ENCODE results near the gene HTR1B. TPM values are rescaled to one million over a fixed set of nuclear protein-coding genes. Genes with fewer than 3 reads are reported as not detected.

The HTR1B gene
- total and polyA plus RNA-seq, 2 donors from 2014 or later, result 0.26 to 1.9 TPM

- FAIRE-seq (no peak), DNase-seq (no peak)
- Histone ChIP-seq H3K27ac (ENCODE audit: low read depth in 2 of 2, low read length in 2 of 2) (no peak overlapping the region), H3K9ac (ENCODE audit: low read length in 3 of 3) (no peak overlapping the region), H3K36me3 (ENCODE audit: control insufficient read depth in 2 of 3, insufficient read depth in 3 of 3, low read length in 3 of 3) (no peaks in the 10 kb centered on the region), H3K4me1 (ENCODE audit: control insufficient read depth in 2 of 3, insufficient read depth in 2 of 3, low read depth in 1 of 3, low read length in 3 of 3) (no peaks in the 10 kb centered on the region), H3K4me3 (ENCODE audit: low read length in 3 of 3) (no peak overlapping the region), H3K27me3 (ENCODE audit: control insufficient read depth, insufficient read depth, low read length) (no peaks in the 10 kb centered on the region), H3K9me3 (ENCODE audit: control insufficient read depth in 2 of 3, insufficient read depth in 1 of 3, low read length in 3 of 3) (no peaks in the 10 kb centered on the region)
- intact Hi-C loops (cut with DNase I), result no loop called here
- TF ChIP-seq CTCF (IDR thresholded peaks at IDR 0.05; ENCODE audit: borderline replicate concordance, extremely low read depth, insufficient read depth), result no peak
Measured at GRCh38 chr6:77451466-77451865, 11.8 kb downstream of the HTR1B start.

DNA sequence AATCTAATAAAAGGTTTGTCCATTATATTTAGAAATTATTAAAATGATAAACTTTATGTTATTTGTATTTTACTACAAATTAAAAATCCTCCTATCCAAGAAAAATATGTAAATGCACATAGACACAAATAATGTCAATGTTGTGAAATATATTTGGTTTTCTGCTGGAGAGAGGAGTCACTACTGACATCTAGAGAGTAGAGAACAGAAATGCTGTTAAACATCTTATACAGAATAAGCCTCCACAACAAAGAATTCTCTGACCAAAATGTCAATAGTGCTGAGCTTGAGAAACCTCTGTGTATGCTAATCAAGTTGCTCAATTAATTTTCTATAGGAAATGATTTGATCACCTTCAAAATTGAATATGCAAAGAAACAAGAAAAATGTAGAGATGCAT, 12.4 kb downstream of the HTR1B start:
- H3K27ac ChIP-seq (ENCODE audit: low read depth in 2 of 2, low read length in 2 of 2), result no peak overlapping the region
- intact Hi-C loops (cut with DNase I), result no loop called here
- TF ChIP-seq CTCF (IDR thresholded peaks at IDR 0.05; ENCODE audit: borderline replicate concordance, extremely low read depth, insufficient read depth), result no peak

GRCh38 chr6:77448546-77448945, 14.7 kb downstream of the HTR1B start:
- Histone ChIP-seq H3K27ac (ENCODE audit: low read depth in 2 of 2, low read length in 2 of 2) (no peak overlapping the region), H3K27me3 (ENCODE audit: control insufficient read depth, insufficient read depth, low read length) (no peaks in the 10 kb centered on the region), H3K36me3 (ENCODE audit: control insufficient read depth in 2 of 3, insufficient read depth in 3 of 3, low read length in 3 of 3) (no peaks in the 10 kb centered on the region), H3K4me1 (ENCODE audit: control insufficient read depth in 2 of 3, insufficient read depth in 2 of 3, low read depth in 1 of 3, low read length in 3 of 3) (no peaks in the 10 kb centered on the region), H3K9ac (ENCODE audit: low read length in 3 of 3) (no peak overlapping the region), H3K4me3 (ENCODE audit: low read length in 3 of 3) (no peak overlapping the region), H3K9me3 (ENCODE audit: control insufficient read depth in 2 of 3, insufficient read depth in 1 of 3, low read length in 3 of 3) (no peaks in the 10 kb centered on the region)
- intact Hi-C loops (cut with DNase I), result no loop called here
- FAIRE-seq (no peak), DNase-seq (no peak)
- no peak for TF ChIP-seq CTCF (IDR thresholded peaks at IDR 0.05; ENCODE audit: borderline replicate concordance, extremely low read depth, insufficient read depth)

More for the DNA sequence above, 12.4 kb downstream of the HTR1B start:
- no peak for DNase-seq
- Histone ChIP-seq H3K4me1 (ENCODE audit: control insufficient read depth in 2 of 3, insufficient read depth in 2 of 3, low read depth in 1 of 3, low read length in 3 of 3) (no peaks in the 10 kb centered on the region), H3K27me3 (ENCODE audit: control insufficient read depth, insufficient read depth, low read length) (no peaks in the 10 kb centered on the region), H3K9me3 (ENCODE audit: control insufficient read depth in 2 of 3, insufficient read depth in 1 of 3, low read length in 3 of 3) (no peaks in the 10 kb centered on the region), H3K9ac (ENCODE audit: low read length in 3 of 3) (no peak overlapping the region), H3K36me3 (ENCODE audit: control insufficient read depth in 2 of 3, insufficient read depth in 3 of 3, low read length in 3 of 3) (no peaks in the 10 kb centered on the region), H3K4me3 (ENCODE audit: low read length in 3 of 3) (no peak overlapping the region)
- no peak for FAIRE-seq

DNA sequence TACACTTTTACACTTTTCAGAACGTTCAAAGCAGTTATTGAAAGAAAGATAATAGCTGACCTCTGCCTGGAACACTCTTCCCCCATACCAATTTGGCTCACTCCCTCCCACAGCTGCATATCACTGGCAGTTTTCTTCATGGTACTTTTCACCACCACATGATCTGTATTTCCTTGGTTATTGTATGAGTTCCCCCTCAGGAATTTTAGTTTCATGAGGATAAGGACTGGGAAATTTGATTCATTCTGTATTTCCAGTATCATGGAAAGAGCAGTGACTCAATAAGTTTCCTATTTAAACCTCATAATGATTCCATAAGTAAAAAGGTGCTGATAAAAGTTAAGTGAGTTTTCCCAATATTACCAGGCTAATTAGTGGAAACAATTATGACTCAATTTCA, 16.0 kb downstream of the HTR1B start:
- H3K36me3 ChIP-seq (ENCODE audit: control insufficient read depth in 2 of 3, insufficient read depth in 3 of 3, low read length in 3 of 3), result no peaks in the 10 kb centered on the region
- no peaks in the 10 kb centered on the region for H3K27me3 ChIP-seq (ENCODE audit: control insufficient read depth, insufficient read depth, low read length)
- H3K9ac ChIP-seq (ENCODE audit: low read length in 3 of 3), result no peak overlapping the region
- no peak overlapping the region for H3K27ac ChIP-seq (ENCODE audit: low read depth in 2 of 2, low read length in 2 of 2)
- intact Hi-C loops (cut with DNase I), result no loop called here
- FAIRE-seq (no peak), DNase-seq (no peak)
- H3K4me1 ChIP-seq (ENCODE audit: control insufficient read depth in 2 of 3, insufficient read depth in 2 of 3, low read depth in 1 of 3, low read length in 3 of 3), result no peaks in the 10 kb centered on the region
- TF ChIP-seq CTCF (IDR thresholded peaks at IDR 0.05; ENCODE audit: borderline replicate concordance, extremely low read depth, insufficient read depth), result no peak
- H3K4me3 ChIP-seq (ENCODE audit: low read length in 3 of 3), result no peak overlapping the region
- no peaks in the 10 kb centered on the region for H3K9me3 ChIP-seq (ENCODE audit: control insufficient read depth in 2 of 3, insufficient read depth in 1 of 3, low read length in 3 of 3)

All from kidney (tissue), 14 donors.